Ishikawa (cell line): ENCODE measurements around the gene NOB1.

Experiments used
- CEBPB ChIP-seq: IDR thresholded peaks from 2 replicates; pipeline ENCODE4 v1.6.1; 2012
- CREB1 ChIP-seq: IDR thresholded peaks from 2 replicates; pipeline ENCODE4 v1.6.1; 2012; ENCODE audit warnings: low read depth
- EP300 ChIP-seq: IDR thresholded peaks from 2 replicates; pipeline ENCODE4 v1.6.1; 2012; ENCODE audit warnings: borderline replicate concordance
- FOXM1 ChIP-seq: IDR thresholded peaks from 2 replicates; pipeline ENCODE4 v1.6.1; 2012; ENCODE audit warnings: low read depth, borderline replicate concordance
- RAD21 ChIP-seq: IDR thresholded peaks from 2 replicates; pipeline ENCODE4 v1.6.1; 2012; ENCODE audit warnings: low read depth
- REST ChIP-seq: IDR thresholded peaks from 2 replicates; pipeline ENCODE4 v1.6.1; 2012; ENCODE audit warnings: low read depth, mild to moderate bottlenecking
- TAF1 ChIP-seq: IDR thresholded peaks from 2 replicates; pipeline ENCODE4 v1.6.1; 2012; ENCODE audit warnings: low read depth, mild to moderate bottlenecking
- TCF12 ChIP-seq: IDR thresholded peaks from 2 replicates; pipeline ENCODE4 v1.6.1; 2012; ENCODE audit warnings: low read depth
- TEAD4 ChIP-seq: IDR thresholded peaks from 2 replicates; pipeline ENCODE4 v1.6.1; 2012
- YY1 ChIP-seq: IDR thresholded peaks from 2 replicates; pipeline ENCODE4 v1.6.1; 2012; ENCODE audit warnings: low read depth
- TF ChIP-seq, protein P1 (sequence below): IDR thresholded peaks from 2 replicates; pipeline ENCODE4 v1.6.1; 2012
- TF ChIP-seq, protein P2 (sequence below): IDR thresholded peaks from 2 replicates; pipeline ENCODE4 v1.6.1; 2012

GRCh38 chr16:69773260-69773947, 18.7 kb upstream of the NOB1 start:
- TF ChIP-seq TAF1 (no peak), TCF12 (no peak), TEAD4 (no peak), YY1 (no peak), FOXM1 (no peak), EP300 (no peak), CREB1 (no peak), REST (no peak), RAD21 (no peak), CEBPB (no peak)
- TF ChIP-seq, protein P1, sequence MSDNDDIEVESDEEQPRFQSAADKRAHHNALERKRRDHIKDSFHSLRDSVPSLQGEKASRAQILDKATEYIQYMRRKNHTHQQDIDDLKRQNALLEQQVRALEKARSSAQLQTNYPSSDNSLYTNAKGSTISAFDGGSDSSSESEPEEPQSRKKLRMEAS = no peak
- TF ChIP-seq, protein P2, sequence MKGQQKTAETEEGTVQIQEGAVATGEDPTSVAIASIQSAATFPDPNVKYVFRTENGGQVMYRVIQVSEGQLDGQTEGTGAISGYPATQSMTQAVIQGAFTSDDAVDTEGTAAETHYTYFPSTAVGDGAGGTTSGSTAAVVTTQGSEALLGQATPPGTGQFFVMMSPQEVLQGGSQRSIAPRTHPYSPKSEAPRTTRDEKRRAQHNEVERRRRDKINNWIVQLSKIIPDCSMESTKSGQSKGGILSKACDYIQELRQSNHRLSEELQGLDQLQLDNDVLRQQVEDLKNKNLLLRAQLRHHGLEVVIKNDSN = no peak
